ENCODE measurements around the gene MAPK8IP2. TPM values are rescaled to one million over a fixed set of nuclear protein-coding genes. Genes with fewer than 3 reads are reported as not detected.

Gene MAPK8IP2
- total and polyA plus RNA-seq, 10 of the 15 experiments (the other 5 are each of a cell fraction or from before 2014, with no cell fraction given) = 0.01 to 0.13 (median 0.06) TPM; not detected in 4

- Histone ChIP-seq H2AFZ (ENCODE audit: control insufficient read depth, low read depth, low read length) (peak within 1 kb of the TSS; percentile 81), H3K36me3 (ENCODE audit: control insufficient read depth in 2 of 2, insufficient read depth in 2 of 2, low read length in 1 of 2) (peaks cover 4 to 6% of the 10 kb centered on the region in 2 experiments; a peak in 3 of 4 replicates), H3K79me2 (ENCODE audit: control insufficient read depth, insufficient read depth, low read length) (peaks cover 20% of the 10 kb centered on the region), H3K27ac (ENCODE audit: control insufficient read depth, insufficient read depth) (peak within 1 kb of the TSS; percentile 94), H3K9me3 (replicated peaks; ENCODE audit: control insufficient read depth, insufficient read depth, low read length) (no peaks in the 10 kb centered on the region), H3K4me2 (ENCODE audit: control insufficient read depth, insufficient read depth) (peak within 1 kb of the TSS; percentile 88), H4K20me1 (ENCODE audit: control insufficient read depth, insufficient read depth) (no peaks in the 10 kb centered on the region), H3K4me1 (ENCODE audit: control insufficient read depth, insufficient read depth, low read length) (peaks cover 15% of the 10 kb centered on the region), H3K4me3 (peak within 1 kb of the TSS; percentile 90), H3K9ac (ENCODE audit: control insufficient read depth, insufficient read depth, low read length) (peak within 1 kb of the TSS; percentile 82), H3K27me3 (replicated peaks in 1 of 2; ENCODE audit: control insufficient read depth in 2 of 2, insufficient read depth in 2 of 2, low read length in 1 of 2) (no peaks in the 10 kb centered on the region)
- CTCF ChIA-PET = interaction anchor here (1.0 to 3.0 kb wide), 2 partner anchors 19 to 183 kb away, joined by 3 to 13 read pairs; partner anchors contain the start of gene SYCE3
- BruUV-seq (replicated peaks) = no TSS peak
- under 1% methylated on average over 68 of the region's 96 CpGs for WGBS (ENCODE audit: insufficient coverage, insufficient replicate concordance, low lambda C conversion rate, missing lambda C conversion rate)
- intact Hi-C loops (cut with micrococcal nuclease; ENCODE audit: unreplicated experiment) (loop anchor here (1.0 to 5.0 kb wide), 2 partner anchors 43 to 55 kb away; partner anchors contain the start of gene SCO2), in situ Hi-C loops (cut with MboI) (no loop called here)
- SMC1A ChIA-PET (ENCODE audit: uncharacterized antibody, unreplicated experiment) = interaction anchor here (1.6 to 2.5 kb wide), 2 partner anchors 38 to 57 kb away, joined by 4 to 8 read pairs; partner anchors contain the start of gene SCO2
- FAIRE-seq (peak; percentile 94), DNase-seq (ENCODE audit: low read depth, low spot score) (peak; percentile 80), ATAC-seq (peak; percentile 97)
- POLR2A ChIA-PET = interaction anchor here (0.5 to 2.6 kb wide), 11 partner anchors 13 to 75 kb away, joined by 3 to 7 read pairs (median 3); partner anchors contain the start of genes ARSA, LMF2, NCAPH2 and SCO2
- RAD21 ChIA-PET (ENCODE audit: unreplicated experiment) = interaction anchor here (1.6 to 2.8 kb wide), 3 partner anchors 13 to 57 kb away, joined by 3 to 16 read pairs (median 7); partner anchors contain the start of gene SCO2
- TF ChIP-seq ZBTB11 (CRISPR knock-in tag; IDR thresholded peaks at IDR 0.05) (no peak), LARP7 (IDR thresholded peaks at IDR 0.05) (peak; percentile 55), HDGF (IDR thresholded peaks at IDR 0.05) (peak; percentile 48; the same call in 1 of the 2 replicates), SMAD5 (IDR thresholded peaks at IDR 0.05; ENCODE audit: low read depth) (peak; percentile 45; the same call in 1 of the 2 replicates), MEF2B (IDR thresholded peaks at IDR 0.05; ENCODE audit: partially characterized antibody, poor library complexity, severe bottlenecking) (peak; percentile 47), BACH1 (IDR thresholded peaks at IDR 0.05; ENCODE audit: borderline replicate concordance) (peak; percentile 83), KLF5 (IDR thresholded peaks at IDR 0.05; ENCODE audit: partially characterized antibody) (peak; percentile 24), EGR1 (IDR thresholded peaks at IDR 0.05; ENCODE audit: borderline replicate concordance in 1 of 2, low read depth in 2 of 2, low read length in 2 of 2) (peak in 1 of 2 experiments; percentile 21; a peak in 1 of 3 replicates), BHLHE40 (IDR thresholded peaks at IDR 0.05; ENCODE audit: borderline replicate concordance in 1 of 2, low read depth in 2 of 2, low read length in 1 of 2) (peak; percentile 78 to 95), SP1 (IDR thresholded peaks at IDR 0.05; ENCODE audit: low read depth, low read length) (peak; percentile 86), RB1 (IDR thresholded peaks at IDR 0.05; ENCODE audit: borderline replicate concordance) (peak; percentile 44; the same call in 1 of the 2 replicates), EP300 (IDR thresholded peaks at IDR 0.05; ENCODE audit: borderline replicate concordance in 1 of 2, control insufficient read depth in 1 of 2, low read depth in 2 of 2, low read length in 2 of 2) (no peak), RELB (IDR thresholded peaks at IDR 0.05; ENCODE audit: low read depth) (peak; percentile 34; the same call in 1 of the 2 replicates), ZZZ3 (IDR thresholded peaks at IDR 0.05; ENCODE audit: control insufficient read depth, insufficient read length, low read depth) (no peak)
Observed at GRCh38 chr22:50582493-50583293, 17.9 kb upstream of the MAPK8IP2 start, which contains the start of gene CHKB. Gene CHKB, minus strand, starts transcription at chr22:50582849. Its CDS starts 68 bp downstream, at chr22:50582781.
